Spleen (tissue), 7 donors: ENCODE data around the gene PTPRC.

ENCODE experiments used
- CTCF ChIP-seq, 11 experiments: fragments of 200-600 bp in 7 of 11; fragments of 450-650 bp in 4 of 11; sonication (generic) in 4 of 11; IDR thresholded peaks in 8 of 11; conservative IDR thresholded peaks in 3 of 11; 1 replicate in 7 of 11; 2 replicates in 4 of 11; pipeline versions ENCODE4 v1.4.0 to v1.8.0; 2016 to 2021; ENCODE audit warnings: antibody characterized with exemption in 11 of 11, inconsistent platforms in 4 of 11, mild to moderate bottlenecking in 1 of 11
- POLR2A ChIP-seq, 3 donors: fragments of 450-650 bp; IDR thresholded peaks; one replicate each; pipeline ENCODE4 v1.5.1; 2017; ENCODE audit warnings: antibody characterized with exemption in 3 of 3, mild to moderate bottlenecking in 1 of 3
- donor health status: DM: no; HTN: no; CAD: no; lungs with moderate emphysema.
- donor health status: DM: no; HTN: no; CAD: no.
- donor health status: DM: no; HTN: no; CAD: no.

GRCh38 chr1:198651650-198652400, 13.0 kb downstream of the PTPRC start:
- TF ChIP-seq CTCF (IDR thresholded peaks at IDR 0.05 in 8 of 11, conservative IDR thresholded peaks at IDR 0.05 in 3 of 11) (no peak), POLR2A (IDR thresholded peaks at IDR 0.05) (no peak)
